IMR-90 (cell line): Measurements from ENCODE around the gene KNG1. TPM values are rescaled to one million over a fixed set of nuclear protein-coding genes. Genes with fewer than 3 reads are reported as not detected.

Experiments
- ATAC-seq: fragments of 200-7000 bp; cut with Tn5 transposase; 2 replicates; pipeline ENCODE4 v1.9.1; 2020; ENCODE audit warnings: low read depth, mild to moderate bottlenecking, moderate library complexity
- BruUV-seq: library from RNA; stranded (reverse); fragments of 400-500 nt; replicated peaks from 2 replicates; lab custom pipeline; 2021; lab: Mats Ljungman, UMichigan
- CTCF ChIA-PET: fragments of 300-600 bp; formaldehyde crosslinking; extraction: SDS; loops from one replicate; lab custom pipeline; 2021; ENCODE audit warnings: antibody characterized with exemption; lab: Yijun Ruan, JAX
- POLR2A ChIA-PET: fragments of 300-600 bp; sonication (Branson Sonifier 250); formaldehyde crosslinking; loops from one replicate; lab custom pipeline; 2022; ENCODE audit warnings: antibody characterized with exemption; ENCODE audit not compliant: unreplicated experiment; lab: Charles Lee
- DNase-seq: peaks from one replicate; pipeline ENCODE4 v3.0.0; 2013
- H2AFZ ChIP-seq: replicated peaks from 2 replicates; pipeline ENCODE3; 2013; ENCODE audit warnings: low read length, mild to moderate bottlenecking; ENCODE audit not compliant: poor library complexity
- H2AK5ac ChIP-seq: 2 replicates; pipeline ENCODE4 v1.6.1; 2013; ENCODE audit warnings: low read depth, low read length, inconsistent platforms
- H2AK9ac ChIP-seq: replicated peaks from 2 replicates; pipeline ENCODE3; 2013; ENCODE audit warnings: mild to moderate bottlenecking, low read depth, low read length, moderate library complexity; ENCODE audit not compliant: poor library complexity
- H2BK120ac ChIP-seq: 2 replicates; pipeline ENCODE4 v1.6.1; 2013; ENCODE audit warnings: low read depth, low read length, inconsistent platforms
- H2BK15ac ChIP-seq: 3 replicates; pipeline ENCODE4 v1.6.1; 2013; ENCODE audit warnings: low read depth, low read length, inconsistent platforms
- H2BK20ac ChIP-seq: 2 replicates; pipeline ENCODE4 v1.6.1; 2013; ENCODE audit warnings: low read depth, mild to moderate bottlenecking, inconsistent platforms, low read length, moderate library complexity
- H2BK5ac ChIP-seq: 2 replicates; pipeline ENCODE4 v1.6.1; 2013; ENCODE audit warnings: mild to moderate bottlenecking, low read depth, low read length, inconsistent platforms; ENCODE audit not compliant: poor library complexity, severe bottlenecking
- H3K14ac ChIP-seq: replicated peaks from 2 replicates; pipeline ENCODE4 v1.6.1; 2013; ENCODE audit warnings: low read depth, low read length, inconsistent platforms
- H3K18ac ChIP-seq: 2 replicates; pipeline ENCODE4 v1.6.1; 2013; ENCODE audit warnings: low read depth, low read length, control low read depth
- H3K23ac ChIP-seq: 2 replicates; pipeline ENCODE4 v1.6.1; 2013; ENCODE audit warnings: low read depth, low read length, inconsistent platforms
- H3K27ac ChIP-seq: 2 replicates; pipeline ENCODE4 v1.5.1; 2013; ENCODE audit warnings: mild to moderate bottlenecking, control low read depth, low read length; ENCODE audit not compliant: insufficient read depth
- H3K27me3 ChIP-seq: 2 replicates; pipeline ENCODE4 v1.6.1; 2013; ENCODE audit warnings: low read length; ENCODE audit not compliant: control insufficient read depth, insufficient read depth
- H3K36me3 ChIP-seq: 2 replicates; pipeline ENCODE4 v1.6.1; 2013; ENCODE audit warnings: low read length, mixed read lengths; ENCODE audit not compliant: control insufficient read depth, insufficient read depth
- H3K4ac ChIP-seq: 2 replicates; pipeline ENCODE4 v1.6.1; 2013; ENCODE audit warnings: low read depth, low read length, inconsistent platforms
- H3K4me1 ChIP-seq: 2 replicates; pipeline ENCODE4 v1.6.1; 2013; ENCODE audit warnings: low read length, mixed read lengths; ENCODE audit not compliant: control insufficient read depth, insufficient read depth
- H3K4me2 ChIP-seq: 2 replicates; pipeline ENCODE4 v1.6.1; 2013; ENCODE audit warnings: low read depth, mild to moderate bottlenecking, control low read depth, low read length, moderate library complexity
- H3K4me3 ChIP-seq: 2 replicates; pipeline ENCODE4 v1.5.1; 2013; ENCODE audit warnings: low read depth, mild to moderate bottlenecking, control low read depth, low read length, moderate library complexity; ENCODE audit not compliant: insufficient read depth
- H3K56ac ChIP-seq: 2 replicates; pipeline ENCODE4 v1.6.1; 2013; ENCODE audit warnings: low read length, inconsistent platforms; ENCODE audit not compliant: insufficient read depth; ENCODE audit errors: extremely low read depth
- H3K79me1 ChIP-seq, 2 experiments: 2 replicates each; pipeline ENCODE4 v1.6.1; 2013; ENCODE audit warnings: low read length in 2 of 2, inconsistent platforms in 1 of 2, low read depth in 1 of 2
- H3K9ac ChIP-seq: 2 replicates; pipeline ENCODE4 v1.6.1; 2013; ENCODE audit warnings: low read depth, low read length, control low read depth
- H3K9me1 ChIP-seq: 2 replicates; pipeline ENCODE4 v1.6.1; 2013; ENCODE audit warnings: low read length, inconsistent platforms; ENCODE audit not compliant: insufficient read depth
- H3K9me3 ChIP-seq: 2 replicates; pipeline ENCODE4 v1.6.1; 2013; ENCODE audit warnings: low read length; ENCODE audit not compliant: control insufficient read depth, insufficient read depth
- H4K20me1 ChIP-seq: 2 replicates; pipeline ENCODE4 v1.6.1; 2013; ENCODE audit warnings: low read length, inconsistent platforms; ENCODE audit not compliant: insufficient read depth
- H4K5ac ChIP-seq: 2 replicates; pipeline ENCODE4 v1.6.1; 2013; ENCODE audit warnings: mild to moderate bottlenecking, low read depth, low read length, control low read depth
- H4K8ac ChIP-seq, 2 experiments: 2 replicates each; pipeline ENCODE4 v1.6.1; 2013; ENCODE audit warnings: low read depth in 2 of 2, low read length in 2 of 2, control low read depth in 1 of 2, inconsistent platforms in 1 of 2
- H4K91ac ChIP-seq: 2 replicates; pipeline ENCODE4 v1.6.1; 2013; ENCODE audit warnings: low read depth, low read length, inconsistent platforms; ENCODE audit not compliant: insufficient read depth
- CHD1 ChIP-seq: IDR thresholded peaks from 2 replicates; pipeline ENCODE4 v1.6.1; 2012; ENCODE audit warnings: low read depth, low read length, improper control_type of control experiment
- CTCF ChIP-seq: conservative IDR thresholded peaks from 2 replicates; pipeline ENCODE4 v1.5.1; 2012; ENCODE audit warnings: mild to moderate bottlenecking, low read depth, low read length, improper control_type of control experiment
- ELK1 ChIP-seq: fragments of 150-350 bp; IDR thresholded peaks from 2 replicates; pipeline ENCODE4 v1.6.1; 2016; ENCODE audit warnings: low read depth, mild to moderate bottlenecking, low read length, moderate library complexity, borderline replicate concordance
- MAFK ChIP-seq: IDR thresholded peaks from 2 replicates; pipeline ENCODE4 v1.6.1; 2012; ENCODE audit warnings: low read depth, low read length, improper control_type of control experiment
- RCOR1 ChIP-seq: IDR thresholded peaks from 2 replicates; pipeline ENCODE4 v1.6.1; 2012; ENCODE audit warnings: mild to moderate bottlenecking, low read length, improper control_type of control experiment; ENCODE audit not compliant: insufficient replicate concordance
- SMC3 ChIP-seq: fragments of 150-350 bp; IDR thresholded peaks from 2 replicates; pipeline ENCODE4 v1.6.1; 2016; ENCODE audit warnings: low read depth, mild to moderate bottlenecking, antibody characterized with exemption, low read length, moderate library complexity
- WGBS, 2 experiments: methylation state at CpG; one replicate each; pipeline versions ENCODE4 v1.1.5 to v1.1.7; 2013; ENCODE audit warnings: missing lambda C conversion rate in 2 of 2; ENCODE audit not compliant: insufficient read length in 1 of 2; ENCODE audit errors: extremely low coverage in 2 of 2; 5-methylcytosine and 5-hydroxymethylcytosine counted together
- dilution Hi-C: fragments of 300-500 bp; cut with HindIII; formaldehyde crosslinking; loops from one replicate; pipeline ENCODE4 v1.14.3; 2018; ENCODE audit warnings: low sequenced_read_pairs; ENCODE audit not compliant: unreplicated experiment
- in situ Hi-C: fragments of 300-500 bp; cut with MboI; formaldehyde crosslinking; loops from 3 replicates; pipeline ENCODE4 v1.14.3; 2019; ENCODE audit warnings: low sequenced_read_pairs, inconsistent platforms, mixed read lengths
- intact Hi-C: fragments of 100-400 bp; cut with micrococcal nuclease; formaldehyde crosslinking; loops from 2 replicates; pipeline ENCODE4 v1.10.0; 2022
- polyA plus RNA-seq, 3 experiments: library from polyadenylated mRNA; depleted of rRNA; stranded (reverse); fragments of >200 nt; gene quantifications; 2 replicates each; pipeline ENCODE4 v1.2.3, GENCODE V29; 2012; ENCODE audit warnings: low replicate concordance in 1 of 3
- total RNA-seq: library from RNA; depleted of rRNA; stranded (reverse); fragments of >200 nt; gene quantifications from 2 replicates; pipeline ENCODE4 v1.2.3, GENCODE V29; 2012

KNG1 gene
- total and polyA plus RNA-seq, 2 of the 4 experiments (the other 2 are of a cell fraction) = not detected

DNA sequence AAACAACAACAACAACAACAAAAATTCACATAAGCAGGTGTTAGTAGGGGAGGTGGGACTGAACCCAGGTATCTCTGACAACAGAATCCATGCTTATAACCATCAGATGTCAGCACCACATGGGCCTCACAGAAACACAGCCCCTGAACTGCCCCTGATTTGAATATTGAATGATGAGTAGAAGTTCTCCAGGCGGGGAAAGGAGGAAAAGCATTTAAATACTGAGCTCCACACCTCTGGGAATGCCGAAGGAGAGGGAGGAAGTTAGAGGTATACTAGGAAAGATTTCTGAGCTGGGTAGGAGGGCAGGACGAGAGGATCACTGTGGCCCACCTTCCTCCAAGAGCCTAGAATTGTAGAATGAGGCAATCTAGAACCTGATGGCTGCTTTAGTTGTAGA lies 34.3 kb downstream of the KNG1 start:
- in situ Hi-C loops = no loop called here
- Histone ChIP-seq H2AK5ac (no peak overlapping the region), H3K23ac (no peak overlapping the region), H2BK20ac (0 out of 2 replicates have a peak overlapping the region, but pooled peaks have one; percentile 54), H3K4me3 (no peak overlapping the region), H4K91ac (0 out of 2 replicates have a peak overlapping the region, but pooled peaks have one; percentile 23), H3K36me3 (no peaks in the 10 kb centered on the region), H3K4me2 (no peak overlapping the region), H2BK5ac (no peak overlapping the region), H3K18ac (no peak overlapping the region), H3K14ac (no peak overlapping the region), H3K27ac (no peak overlapping the region), H3K9me3 (no peaks in the 10 kb centered on the region), H2BK15ac (peak overlapping the region; percentile 65; the same call in 1 of the 3 replicates), H4K5ac (no peak overlapping the region), H3K9me1 (no peaks in the 10 kb centered on the region), H3K4ac (no peak overlapping the region; the same call in 1 of the 2 replicates), H3K9ac (no peak overlapping the region), H3K4me1 (no peaks in the 10 kb centered on the region), H4K20me1 (no peaks in the 10 kb centered on the region), H2AFZ (peak overlapping the region; percentile 37), H3K79me1 (no peaks in the 10 kb centered on the region), H2BK120ac (no peak overlapping the region), H3K27me3 (no peaks in the 10 kb centered on the region), H3K56ac (no peak overlapping the region), H4K8ac (no peak overlapping the region), H2AK9ac (no peak overlapping the region)
- ChIA-PET POLR2A (no interaction called here), CTCF (interaction anchor here (1.3 kb wide), 1 partner anchor 137 kb away, joined by 3 read pairs; no protein-coding TSS in a partner anchor)
- no TSS peak for BruUV-seq
- intact Hi-C loops = no loop called here
- 60% methylated on average over 2 of the region's 3 CpGs; no CpG with 5 or more reads in 1 of the 2 experiments for WGBS, 2 experiments
- dilution Hi-C loops = no loop called here
- ATAC-seq (no peak), DNase-seq (no peak)
- TF ChIP-seq RCOR1 (no peak), ELK1 (no peak), MAFK (no peak), CHD1 (no peak), SMC3 (no peak), CTCF (no peak)
